Liver (tissue), 9 donors: ENCODE data around the gene SOHLH1. TPM values are rescaled to one million over a fixed set of nuclear protein-coding genes. Genes with fewer than 3 reads are reported as not detected.

Source experiments
- DNase-seq: peaks from one replicate; pipeline ENCODE4 v3.0.0-alpha.2; 2017; ENCODE audit warnings: low spot score
- H3K27ac ChIP-seq, 2 donors: one replicate each; pipeline ENCODE4 v1.7.0; 2013; ENCODE audit warnings: inconsistent platforms in 2 of 2, low read length in 2 of 2, control low read depth in 1 of 2, low read depth in 1 of 2, mild to moderate bottlenecking in 1 of 2
- H3K27me3 ChIP-seq, 4 donors: one replicate each; pipeline versions ENCODE4 v1.6.1 to v1.7.0; 2013; ENCODE audit warnings: low read length in 3 of 4, inconsistent platforms in 1 of 4, mild to moderate bottlenecking in 1 of 4, moderate library complexity in 1 of 4; ENCODE audit not compliant: control insufficient read depth in 4 of 4, insufficient read depth in 4 of 4
- H3K36me3 ChIP-seq, 4 donors: one replicate each; pipeline versions ENCODE4 v1.6.1 to v1.7.0; 2013; ENCODE audit warnings: low read length in 3 of 4, mild to moderate bottlenecking in 3 of 4, low read depth in 1 of 4, moderate library complexity in 1 of 4; ENCODE audit not compliant: control insufficient read depth in 4 of 4, insufficient read depth in 3 of 4
- H3K4me1 ChIP-seq, 4 donors: one replicate each; pipeline versions ENCODE4 v1.6.1 to v1.7.0; 2013; ENCODE audit warnings: low read length in 3 of 4, mild to moderate bottlenecking in 3 of 4, moderate library complexity in 1 of 4; ENCODE audit not compliant: control insufficient read depth in 4 of 4, insufficient read depth in 4 of 4
- H3K4me3 ChIP-seq, 3 donors: one replicate each; pipeline versions ENCODE4 v1.6.1 to v1.7.0; 2013; ENCODE audit warnings: low read length in 3 of 3, control low read depth in 1 of 3, low read depth in 1 of 3, mild to moderate bottlenecking in 1 of 3
- H3K9ac ChIP-seq, 2 donors: one replicate each; pipeline ENCODE4 v1.7.0; 2013; ENCODE audit warnings: low read length in 2 of 2, mild to moderate bottlenecking in 2 of 2, moderate library complexity in 2 of 2, control low read depth in 1 of 2, low read depth in 1 of 2
- H3K9me3 ChIP-seq, 4 donors: one replicate each; pipeline versions ENCODE4 v1.6.1 to v1.7.0; 2013; ENCODE audit warnings: low read length in 3 of 4; ENCODE audit not compliant: control insufficient read depth in 4 of 4
- EGR1 ChIP-seq, 2 donors: IDR thresholded peaks; 2 replicates each; pipeline ENCODE4 v1.6.1; 2016 to 2018; ENCODE audit warnings: antibody characterized with exemption in 2 of 2, low read depth in 2 of 2
- FOXA1 ChIP-seq: IDR thresholded peaks from 2 replicates; pipeline ENCODE4 v1.6.1; 2016; ENCODE audit warnings: antibody characterized with exemption
- FOXA2 ChIP-seq: IDR thresholded peaks from 2 replicates; pipeline ENCODE4 v1.6.1; 2016; ENCODE audit warnings: antibody characterized with exemption
- GABPA ChIP-seq, 2 donors: IDR thresholded peaks in 1 of 2; conservative IDR thresholded peaks in 1 of 2; 2 replicates each; pipeline ENCODE4 v1.6.1; 2016; ENCODE audit warnings: antibody characterized with exemption in 2 of 2, mild to moderate bottlenecking in 1 of 2, moderate library complexity in 1 of 2
- HNF4A ChIP-seq, 2 donors: conservative IDR thresholded peaks; 2 replicates each; pipeline ENCODE4 v1.6.1; 2016; ENCODE audit warnings: antibody characterized with exemption in 2 of 2, mild to moderate bottlenecking in 2 of 2
- HNF4G ChIP-seq: IDR thresholded peaks from 2 replicates; pipeline ENCODE4 v1.6.1; 2016; ENCODE audit warnings: antibody characterized with exemption
- JUND ChIP-seq, 2 donors: IDR thresholded peaks; 2 replicates each; pipeline ENCODE4 v1.6.1; 2016; ENCODE audit warnings: antibody characterized with exemption in 2 of 2
- MAX ChIP-seq: IDR thresholded peaks from 2 replicates; pipeline ENCODE4 v1.6.1; 2016; ENCODE audit warnings: antibody characterized with exemption
- NR2F2 ChIP-seq: IDR thresholded peaks from 2 replicates; pipeline ENCODE4 v1.6.1; 2016; ENCODE audit warnings: antibody characterized with exemption
- RAD21 ChIP-seq, 2 donors: IDR thresholded peaks; 2 replicates each; pipeline ENCODE4 v1.6.1; 2016; ENCODE audit warnings: antibody characterized with exemption in 2 of 2, mild to moderate bottlenecking in 2 of 2
- REST ChIP-seq: IDR thresholded peaks from 2 replicates; pipeline ENCODE4 v1.6.1; 2016; ENCODE audit warnings: antibody characterized with exemption, mild to moderate bottlenecking
- RXRA ChIP-seq, 2 donors: IDR thresholded peaks; 2 replicates each; pipeline ENCODE4 v1.6.1; 2017 to 2018; ENCODE audit warnings: antibody characterized with exemption in 2 of 2, mild to moderate bottlenecking in 1 of 2
- SP1 ChIP-seq: IDR thresholded peaks from 2 replicates; pipeline ENCODE4 v1.6.1; 2018; ENCODE audit warnings: antibody characterized with exemption, mild to moderate bottlenecking
- TAF1 ChIP-seq: conservative IDR thresholded peaks from 2 replicates; pipeline ENCODE4 v1.6.1; 2016; ENCODE audit warnings: antibody characterized with exemption, mild to moderate bottlenecking
- YY1 ChIP-seq: IDR thresholded peaks from 2 replicates; pipeline ENCODE4 v1.6.1; 2016; ENCODE audit warnings: antibody characterized with exemption, mild to moderate bottlenecking
- ZBTB33 ChIP-seq: IDR thresholded peaks from 2 replicates; pipeline ENCODE4 v1.6.1; 2016; ENCODE audit warnings: antibody characterized with exemption
- WGBS: extraction: QIAGEN DNeasy Blood & Tissue Kit; methylation state at CpG from one replicate; pipeline ENCODE4 v1.1.7; 2013; 5-methylcytosine and 5-hydroxymethylcytosine counted together
- polyA plus RNA-seq, 2 donors: library from polyadenylated mRNA; stranded (reverse) in 1 of 2; unstranded in 1 of 2; fragments of 200-250 nt in 1 of 2; fragments of >200 nt in 1 of 2; fragmentation: Nextera tagmentation in 1 of 2; extraction: Ambion mirVana in 1 of 2; gene quantifications; one replicate each; pipeline versions ENCODE4 v1.2.1 to v1.2.3, GENCODE V29; 2013 to 2015
- total RNA-seq, 2 donors: library from RNA; depleted of rRNA; stranded (reverse); fragments of >200 nt; gene quantifications; one replicate each; pipeline ENCODE4 v1.2.3, GENCODE V29; 2014
- donor health status: healthy.
- donor health status: healthy.
- donor health status: healthy.
- donor health status: healthy.
- donor health status: healthy.

SOHLH1 gene
- total and polyA plus RNA-seq, 4 donors = not detected

- no peaks in the 10 kb centered on the region for H3K36me3 ChIP-seq
- no peak for TF ChIP-seq MAX
- TF ChIP-seq NR2F2 = no peak
- TF ChIP-seq REST = no peak
- TF ChIP-seq EGR1 (IDR thresholded peaks at IDR 0.05; ENCODE audit: low read depth in 2 of 2) = no peak
- no peak for TF ChIP-seq GABPA (IDR thresholded peaks at IDR 0.05 in 1 of 2, conservative IDR thresholded peaks at IDR 0.05 in 1 of 2)
- TF ChIP-seq YY1 = no peak
- TF ChIP-seq FOXA2 = no peak
- no peak for TF ChIP-seq ZBTB33
- no peak for TF ChIP-seq SP1
- no peak for TF ChIP-seq HNF4G
- TF ChIP-seq JUND (IDR thresholded peaks at IDR 0.05) = no peak
- no peak for TF ChIP-seq TAF1
- no peak overlapping the region for H3K27ac ChIP-seq
- H3K27me3 ChIP-seq = peaks cover 0 to 11% (median 6%) of the 10 kb centered on the region in 4 donors
- no peak overlapping the region for H3K9ac ChIP-seq
- no peak for DNase-seq
- H3K4me1 ChIP-seq = no peaks in the 10 kb centered on the region
- H3K4me3 ChIP-seq = no peak overlapping the region
- H3K9me3 ChIP-seq = no peaks in the 10 kb centered on the region
- whole genome bisulfite sequencing = 46% methylated on average over 16 of the region's 16 CpGs
Measured at GRCh38 chr9:135712613-135713295, 13.5 kb upstream of the SOHLH1 start.

GRCh38 chr9:135711881-135712280 is 12.6 kb upstream of the SOHLH1 start:
- DNase-seq = no peak
- H3K4me1 ChIP-seq = no peaks in the 10 kb centered on the region
- H3K27ac ChIP-seq = no peak overlapping the region
- peaks cover 0 to 10% (median 6%) of the 10 kb centered on the region in 4 donors for H3K27me3 ChIP-seq
- no peak overlapping the region for H3K4me3 ChIP-seq
- H3K9ac ChIP-seq = no peak overlapping the region
- TF ChIP-seq FOXA1 = no peak
- TF ChIP-seq HNF4A (conservative IDR thresholded peaks at IDR 0.05) = no peak
- TF ChIP-seq NR2F2 = no peak
- no peak for TF ChIP-seq RAD21 (IDR thresholded peaks at IDR 0.05)
- no peak for TF ChIP-seq HNF4G
- TF ChIP-seq TAF1 = no peak
- TF ChIP-seq FOXA2 = no peak
- TF ChIP-seq RXRA (IDR thresholded peaks at IDR 0.05) = no peak
- no peak for TF ChIP-seq GABPA (IDR thresholded peaks at IDR 0.05 in 1 of 2, conservative IDR thresholded peaks at IDR 0.05 in 1 of 2)
- H3K36me3 ChIP-seq = no peaks in the 10 kb centered on the region
- no peaks in the 10 kb centered on the region for H3K9me3 ChIP-seq
- WGBS = 59% methylated on average over 10 of the region's 10 CpGs
